22Rv1 (cell line): ENCODE results near the gene COL4A2.

Source experiments
- H3K27ac ChIP-seq: fragments of 450-650 bp; 2 replicates; pipeline ENCODE4 v1.5.1; 2017
- CTCF ChIP-seq: fragments of 450-650 bp; IDR thresholded peaks from 2 replicates; pipeline ENCODE4 v1.5.1; 2017; ENCODE audit warnings: mild to moderate bottlenecking
- ZFX ChIP-seq: fragments of 450-650 bp; IDR thresholded peaks from 2 replicates; pipeline ENCODE4 v1.6.1; 2017; ENCODE audit warnings: antibody characterized with exemption, borderline replicate concordance

Gene COL4A2

GRCh38 chr13:110474713-110475112 lies 167.6 kb downstream of the COL4A2 start:
- TF ChIP-seq CTCF (no peak), ZFX (no peak)
- no peak overlapping the region for H3K27ac ChIP-seq

GRCh38 chr13:110475117-110475516 lies 168.0 kb downstream of the COL4A2 start:
- no peak overlapping the region for H3K27ac ChIP-seq

GRCh38 chr13:110475550-110476219 lies 168.6 kb downstream of the COL4A2 start:
- H3K27ac ChIP-seq = no peak overlapping the region
- TF ChIP-seq ZFX = no peak
- TF ChIP-seq CTCF = no peak

More at GRCh38 chr13:110475117-110475516, 168.0 kb downstream of the COL4A2 start:
- TF ChIP-seq ZFX = no peak
- TF ChIP-seq CTCF = no peak

- no peak for TF ChIP-seq CTCF
- no peak overlapping the region for H3K27ac ChIP-seq
Measured at GRCh38 chr13:110476220-110476617, 169.1 kb downstream of the COL4A2 start.

- TF ChIP-seq ZFX = no peak
- TF ChIP-seq CTCF = no peak
- no peak overlapping the region for H3K27ac ChIP-seq
Measured at GRCh38 chr13:110477706-110478245, 170.7 kb downstream of the COL4A2 start.

- TF ChIP-seq CTCF = no peak
- TF ChIP-seq ZFX = no peak
- no peak overlapping the region for H3K27ac ChIP-seq
Measured at GRCh38 chr13:110478405-110479214, 171.5 kb downstream of the COL4A2 start.

GRCh38 chr13:110479215-110479545 lies 172.1 kb downstream of the COL4A2 start:
- H3K27ac ChIP-seq = no peak overlapping the region
- TF ChIP-seq ZFX (no peak), CTCF (no peak)
